Activated CD4-positive, alpha-beta memory T cell treated with anti-CD3 and anti-CD28 coated beads, Interleukin-2, amount 10 ng/mL, durations not matched to agents 7 days and 5 days (primary cell): ENCODE measurements around the gene LPP. TPM values are rescaled to one million over a fixed set of nuclear protein-coding genes. Genes with fewer than 3 reads are reported as not detected.

Experiments
- CTCF ChIA-PET: fragments of 350-600 bp; sonication (Branson Sonifier 250); formaldehyde crosslinking; loops from one replicate; lab custom pipeline; 2021; ENCODE audit warnings: antibody characterized with exemption, inconsistent platforms; lab: Charles Lee
- POLR2A ChIA-PET: fragments of 350-600 bp; sonication (Branson Sonifier 250); formaldehyde crosslinking; loops from one replicate; lab custom pipeline; 2021; ENCODE audit warnings: antibody characterized with exemption; lab: Charles Lee
- DNase-seq: peaks from one replicate; pipeline ENCODE4 v3.0.0-alpha.2; 2020
- H3K27ac Mint-ChIP-seq: one replicate; pipeline ENCODE4 v1.8.0; 2021; ENCODE audit warnings: mild to moderate bottlenecking, mixed read lengths
- H3K27me3 Mint-ChIP-seq: one replicate; pipeline ENCODE4 v1.8.0; 2021; ENCODE audit warnings: mixed read lengths
- H3K36me3 Mint-ChIP-seq: one replicate; pipeline ENCODE4 v1.8.0; 2021; ENCODE audit warnings: low read depth, mixed read lengths
- H3K4me1 Mint-ChIP-seq: one replicate; pipeline ENCODE4 v1.8.0; 2021; ENCODE audit warnings: mixed read lengths
- H3K4me3 Mint-ChIP-seq: one replicate; pipeline ENCODE4 v1.8.0; 2021; ENCODE audit warnings: mild to moderate bottlenecking, mixed read lengths
- H3K9me3 Mint-ChIP-seq: one replicate; pipeline ENCODE4 v1.8.0; 2021; ENCODE audit warnings: mixed read lengths
- total RNA-seq, 2 experiments: library from RNA; stranded (reverse); gene quantifications; one replicate each; pipeline ENCODE4 v1.2.3, GENCODE V29; 2021

LPP gene
- total RNA-seq, 2 experiments from 2014 or later, result 51.4 to 52.4 TPM

- no peaks in the 10 kb centered on the region for H3K9me3 Mint-ChIP-seq
- POLR2A ChIA-PET, result no interaction called here
- CTCF ChIA-PET, result interaction anchor here (0.9 kb wide), 1 partner anchor 597 kb away, joined by 4 read pairs; no protein-coding TSS in a partner anchor
Measured at GRCh38 chr3:188337232-188337631, 183.3 kb downstream of the LPP start.

GRCh38 chr3:188338086-188338485 lies 184.1 kb downstream of the LPP start:
- Mint-ChIP-seq H3K36me3 (peaks cover 26% of the 10 kb centered on the region), H3K4me1 (peaks cover 18% of the 10 kb centered on the region), H3K9me3 (no peaks in the 10 kb centered on the region), H3K27me3 (peaks cover 59% of the 10 kb centered on the region), H3K27ac (no peak overlapping the region), H3K4me3 (no peak overlapping the region)
- DNase-seq, result no peak
- ChIA-PET POLR2A (interaction anchor here (1.0 to 2.1 kb wide), 3 partner anchors 10 to 593 kb away, joined by 3 to 5 read pairs (median 3); partner anchors contain the start of gene BCL6), CTCF (interaction anchor here (0.9 kb wide), 1 partner anchor 598 kb away, joined by 4 read pairs; no protein-coding TSS in a partner anchor)

More at GRCh38 chr3:188337232-188337631, 183.3 kb downstream of the LPP start:
- peaks cover 23% of the 10 kb centered on the region for H3K36me3 Mint-ChIP-seq
- no peak for DNase-seq
- no peak overlapping the region for H3K27ac Mint-ChIP-seq
- H3K4me3 Mint-ChIP-seq, result no peak overlapping the region
- peaks cover 55% of the 10 kb centered on the region for H3K27me3 Mint-ChIP-seq
- peaks cover 18% of the 10 kb centered on the region for H3K4me1 Mint-ChIP-seq

- peak; percentile 29 for DNase-seq
- Mint-ChIP-seq H3K27me3 (peaks cover 61% of the 10 kb centered on the region), H3K4me3 (peak overlapping the region; percentile 16), H3K36me3 (peaks cover 30% of the 10 kb centered on the region), H3K4me1 (peaks cover 18% of the 10 kb centered on the region), H3K9me3 (no peaks in the 10 kb centered on the region), H3K27ac (peak overlapping the region; percentile 19)
- POLR2A ChIA-PET, result interaction anchor here (1.1 to 2.1 kb wide), 2 partner anchors 20 to 594 kb away, joined by 3 to 5 read pairs; partner anchors contain the start of gene BCL6
- CTCF ChIA-PET, result no interaction called here
Measured at GRCh38 chr3:188339410-188340295, 185.7 kb downstream of the LPP start.

GRCh38 chr3:188341501-188341900 lies 187.5 kb downstream of the LPP start:
- Mint-ChIP-seq H3K27ac (no peak overlapping the region), H3K27me3 (peaks cover 53% of the 10 kb centered on the region), H3K4me1 (peaks cover 18% of the 10 kb centered on the region), H3K4me3 (no peak overlapping the region), H3K36me3 (peaks cover 25% of the 10 kb centered on the region), H3K9me3 (no peaks in the 10 kb centered on the region)
- ChIA-PET CTCF (interaction anchor here (0.8 kb wide), 1 partner anchor 601 kb away, joined by 3 read pairs; no protein-coding TSS in a partner anchor), POLR2A (no interaction called here)
- no peak for DNase-seq

DNA sequence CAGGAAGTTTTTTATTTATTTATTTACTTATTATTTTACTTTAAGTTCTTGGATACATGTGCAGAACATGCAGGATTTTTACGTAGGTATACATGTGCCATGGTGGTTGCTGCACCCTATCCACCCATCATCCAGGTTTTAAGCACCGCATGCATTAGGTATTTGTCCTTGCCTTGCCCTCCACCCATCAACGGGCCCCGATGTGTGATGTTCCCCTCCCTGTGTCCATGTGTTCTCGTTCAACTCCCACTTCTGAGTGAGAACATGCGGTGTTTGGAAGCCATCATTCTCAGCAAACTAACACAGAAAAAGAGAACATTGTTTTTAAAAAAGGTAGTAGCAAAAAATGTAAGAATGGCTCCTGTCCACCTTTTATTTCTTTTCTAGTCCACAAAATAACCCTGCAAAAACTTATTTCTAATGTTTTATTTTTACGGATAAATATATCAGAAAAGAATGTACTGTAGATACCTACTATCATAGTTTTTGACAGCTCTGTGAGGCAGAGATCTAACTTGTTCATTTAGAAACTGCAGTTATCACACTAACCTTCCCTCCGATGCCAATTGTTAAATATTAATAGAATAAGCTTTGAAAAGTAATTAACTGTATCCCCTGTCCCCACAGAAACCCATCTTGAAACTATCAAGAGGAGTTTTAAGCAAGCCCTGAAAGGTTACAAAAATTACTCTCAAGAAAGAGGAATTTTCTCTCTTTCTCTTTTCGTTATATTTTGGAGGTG lies 189.2 kb downstream of the LPP start:
- Mint-ChIP-seq H3K9me3 (no peaks in the 10 kb centered on the region), H3K27me3 (peaks cover 39% of the 10 kb centered on the region), H3K27ac (no peak overlapping the region), H3K4me3 (no peak overlapping the region), H3K36me3 (peaks cover 23% of the 10 kb centered on the region), H3K4me1 (peaks cover 18% of the 10 kb centered on the region)
- ChIA-PET CTCF (interaction anchor here (1.3 kb wide), 1 partner anchor 603 kb away, joined by 4 read pairs; no protein-coding TSS in a partner anchor), POLR2A (no interaction called here)
- DNase-seq, result no peak

- H3K9me3 Mint-ChIP-seq, result no peaks in the 10 kb centered on the region
- peaks cover 34% of the 10 kb centered on the region for H3K27me3 Mint-ChIP-seq
- peaks cover 14% of the 10 kb centered on the region for H3K4me1 Mint-ChIP-seq
- POLR2A ChIA-PET, result no interaction called here
- no peak for DNase-seq
- CTCF ChIA-PET, result no interaction called here
- H3K4me3 Mint-ChIP-seq, result no peak overlapping the region
- no peak overlapping the region for H3K27ac Mint-ChIP-seq
- H3K36me3 Mint-ChIP-seq, result peaks cover 21% of the 10 kb centered on the region
Measured at GRCh38 chr3:188343894-188344293, 189.9 kb downstream of the LPP start.

DNA sequence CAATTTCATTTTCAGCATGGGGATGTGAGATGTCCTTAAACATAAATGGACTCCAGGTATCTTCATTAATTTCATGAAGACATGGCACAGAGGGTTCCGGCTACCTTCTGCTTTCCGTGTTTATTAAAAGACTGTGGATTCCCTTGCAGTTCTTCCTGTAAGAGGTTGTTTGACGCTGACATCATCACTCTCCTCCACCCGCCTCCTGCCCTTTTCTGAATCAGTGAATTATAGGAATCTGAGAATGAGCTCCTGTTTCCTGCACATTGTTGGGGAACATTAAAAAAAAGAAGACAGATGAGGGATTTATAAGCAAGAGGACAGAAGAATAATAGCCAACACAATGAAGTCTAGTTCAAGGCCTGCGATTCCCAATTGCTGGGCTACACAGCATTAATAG lies 191.3 kb downstream of the LPP start:
- no peak for DNase-seq
- ChIA-PET POLR2A (no interaction called here), CTCF (no interaction called here)
- Mint-ChIP-seq H3K27ac (no peak overlapping the region), H3K4me1 (peaks cover 1% of the 10 kb centered on the region), H3K4me3 (no peak overlapping the region), H3K9me3 (no peaks in the 10 kb centered on the region), H3K36me3 (peaks cover 21% of the 10 kb centered on the region), H3K27me3 (peaks cover 21% of the 10 kb centered on the region)

DNA sequence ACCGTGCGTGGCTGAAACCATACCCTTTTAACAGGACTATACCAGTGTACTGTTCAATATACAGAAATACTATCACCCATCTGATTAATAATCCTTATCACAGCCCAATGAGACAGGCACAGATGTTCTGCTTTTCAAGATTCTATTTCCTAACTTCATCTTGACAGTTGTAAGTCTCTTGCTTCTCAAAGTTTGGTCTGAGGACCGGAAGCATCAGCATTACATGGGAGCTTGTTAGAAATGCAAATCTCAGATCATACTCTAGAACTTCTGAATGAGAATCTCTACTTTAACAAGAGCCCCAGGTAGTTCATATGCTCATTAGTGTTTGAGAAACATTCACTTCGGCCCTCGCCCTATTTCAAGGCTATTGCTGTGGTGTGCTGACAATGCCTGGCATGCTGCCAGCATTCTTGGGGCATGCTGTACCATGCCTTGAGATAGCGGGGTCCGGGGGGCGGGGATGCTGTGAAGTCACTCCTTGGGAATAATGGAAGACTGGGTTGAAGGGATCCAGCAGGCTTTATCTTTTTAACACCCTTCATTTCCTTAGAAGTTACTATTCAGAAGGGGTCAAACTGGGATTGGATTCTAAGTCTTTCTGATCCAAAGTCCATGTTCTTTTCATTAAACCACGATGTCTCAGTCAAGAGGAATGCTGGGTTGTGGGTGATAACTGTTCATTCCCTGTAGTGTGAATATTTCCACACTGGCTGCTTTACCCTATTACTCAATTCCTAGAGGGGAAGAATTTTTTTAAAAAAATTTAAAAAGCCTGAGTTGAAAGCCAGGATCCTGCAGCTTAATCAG lies 194.7 kb downstream of the LPP start:
- Mint-ChIP-seq H3K27me3 (peaks cover 2% of the 10 kb centered on the region), H3K27ac (no peak overlapping the region), H3K36me3 (peaks cover 10% of the 10 kb centered on the region), H3K9me3 (no peaks in the 10 kb centered on the region), H3K4me1 (no peaks in the 10 kb centered on the region), H3K4me3 (no peak overlapping the region)
- no peak for DNase-seq
- CTCF ChIA-PET, result interaction anchor here (2.4 kb wide), 1 partner anchor 608 kb away, joined by 8 read pairs; no protein-coding TSS in a partner anchor
- POLR2A ChIA-PET, result no interaction called here

- CTCF ChIA-PET, result interaction anchor here (0.7 to 2.4 kb wide), 2 partner anchors 18 to 609 kb away, joined by 3 to 8 read pairs; no protein-coding TSS in a partner anchor
- peaks cover 7% of the 10 kb centered on the region for H3K36me3 Mint-ChIP-seq
- POLR2A ChIA-PET, result no interaction called here
- no peaks in the 10 kb centered on the region for H3K9me3 Mint-ChIP-seq
- H3K4me3 Mint-ChIP-seq, result no peak overlapping the region
- no peak for DNase-seq
- no peak overlapping the region for H3K27ac Mint-ChIP-seq
- no peaks in the 10 kb centered on the region for H3K27me3 Mint-ChIP-seq
- no peaks in the 10 kb centered on the region for H3K4me1 Mint-ChIP-seq
Measured at GRCh38 chr3:188349351-188349901, 195.5 kb downstream of the LPP start.

DNA sequence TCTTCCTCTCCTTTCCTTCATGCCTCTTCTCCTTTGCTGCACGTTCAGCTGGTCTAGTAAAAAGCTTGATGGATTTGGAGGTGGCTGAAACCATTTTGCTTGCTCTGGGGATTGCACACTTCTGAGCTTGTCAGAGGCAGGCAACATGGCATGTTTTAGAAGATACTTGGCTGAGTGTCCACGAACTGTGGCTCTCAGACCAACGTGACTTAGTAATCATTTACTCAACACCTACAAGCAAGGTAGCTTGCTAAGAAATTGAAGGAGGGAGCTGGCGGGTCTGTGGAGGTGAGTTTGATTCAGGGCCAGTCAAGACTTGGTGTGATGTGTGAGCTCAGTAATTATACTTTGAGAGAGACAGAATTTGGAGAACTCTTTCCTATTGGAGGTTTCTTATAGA lies 196.0 kb downstream of the LPP start:
- Mint-ChIP-seq H3K4me1 (no peaks in the 10 kb centered on the region), H3K9me3 (no peaks in the 10 kb centered on the region), H3K27ac (no peak overlapping the region), H3K4me3 (no peak overlapping the region), H3K27me3 (no peaks in the 10 kb centered on the region), H3K36me3 (peaks cover 7% of the 10 kb centered on the region)
- DNase-seq, result no peak
- CTCF ChIA-PET, result interaction anchor here (0.7 to 2.4 kb wide), 2 partner anchors 18 to 609 kb away, joined by 3 to 8 read pairs; no protein-coding TSS in a partner anchor
- POLR2A ChIA-PET, result no interaction called here

DNA sequence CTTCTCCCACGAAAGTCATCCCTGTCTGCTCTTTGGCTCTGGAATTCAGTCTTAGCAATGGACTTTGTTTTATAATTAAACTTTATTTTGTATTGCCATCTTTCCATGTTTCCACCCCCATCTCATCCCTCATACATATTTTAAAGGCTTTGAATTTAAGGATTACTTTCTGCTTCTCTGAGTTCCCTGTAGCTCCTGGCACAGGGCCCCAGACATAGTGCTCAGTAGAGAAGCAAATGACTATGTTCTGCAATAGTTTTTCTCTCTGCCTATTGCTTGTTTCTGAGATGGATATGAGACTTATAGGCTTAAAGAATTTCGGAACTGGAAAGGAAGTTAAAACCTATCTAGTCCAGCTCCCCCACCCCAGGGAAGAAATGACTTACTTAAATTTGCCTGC lies 197.0 kb downstream of the LPP start:
- POLR2A ChIA-PET, result no interaction called here
- Mint-ChIP-seq H3K4me1 (no peaks in the 10 kb centered on the region), H3K27ac (no peak overlapping the region), H3K9me3 (no peaks in the 10 kb centered on the region), H3K36me3 (peaks cover 7% of the 10 kb centered on the region), H3K27me3 (no peaks in the 10 kb centered on the region), H3K4me3 (no peak overlapping the region)
- DNase-seq, result no peak
- CTCF ChIA-PET, result no interaction called here

DNA sequence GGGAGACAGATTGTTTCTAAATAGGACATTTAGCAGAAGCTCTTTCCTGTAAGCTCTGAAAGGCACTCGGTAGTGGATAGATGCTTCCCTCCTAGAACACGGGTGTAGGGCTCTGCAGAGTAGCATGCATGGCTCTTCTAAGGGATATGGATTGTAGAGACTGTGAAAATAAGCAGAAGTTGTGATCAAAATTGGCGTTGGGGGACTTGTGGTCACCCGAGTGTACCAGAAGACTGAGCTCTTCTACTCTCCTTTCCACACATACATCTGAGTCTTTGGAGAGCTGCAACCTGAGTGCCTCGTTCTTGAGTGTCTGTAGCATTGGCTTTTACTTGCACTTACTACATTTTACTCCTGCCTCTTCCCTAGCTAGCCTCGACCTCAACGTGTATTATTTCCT lies 197.7 kb downstream of the LPP start:
- no peak for DNase-seq
- peaks cover 7% of the 10 kb centered on the region for H3K36me3 Mint-ChIP-seq
- no peaks in the 10 kb centered on the region for H3K27me3 Mint-ChIP-seq
- H3K9me3 Mint-ChIP-seq, result no peaks in the 10 kb centered on the region
- POLR2A ChIA-PET, result no interaction called here
- no peak overlapping the region for H3K27ac Mint-ChIP-seq
- no peaks in the 10 kb centered on the region for H3K4me1 Mint-ChIP-seq
- H3K4me3 Mint-ChIP-seq, result no peak overlapping the region
- CTCF ChIA-PET, result no interaction called here
